ENCODE data around the gene TCN1.
"Not testable (repeated sequence)": the region's sequence is repeated elsewhere in the genome, so short reads cannot be mapped to it uniquely, and the experiment has no call there.

TCN1 gene, protein sequence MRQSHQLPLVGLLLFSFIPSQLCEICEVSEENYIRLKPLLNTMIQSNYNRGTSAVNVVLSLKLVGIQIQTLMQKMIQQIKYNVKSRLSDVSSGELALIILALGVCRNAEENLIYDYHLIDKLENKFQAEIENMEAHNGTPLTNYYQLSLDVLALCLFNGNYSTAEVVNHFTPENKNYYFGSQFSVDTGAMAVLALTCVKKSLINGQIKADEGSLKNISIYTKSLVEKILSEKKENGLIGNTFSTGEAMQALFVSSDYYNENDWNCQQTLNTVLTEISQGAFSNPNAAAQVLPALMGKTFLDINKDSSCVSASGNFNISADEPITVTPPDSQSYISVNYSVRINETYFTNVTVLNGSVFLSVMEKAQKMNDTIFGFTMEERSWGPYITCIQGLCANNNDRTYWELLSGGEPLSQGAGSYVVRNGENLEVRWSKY

DNA sequence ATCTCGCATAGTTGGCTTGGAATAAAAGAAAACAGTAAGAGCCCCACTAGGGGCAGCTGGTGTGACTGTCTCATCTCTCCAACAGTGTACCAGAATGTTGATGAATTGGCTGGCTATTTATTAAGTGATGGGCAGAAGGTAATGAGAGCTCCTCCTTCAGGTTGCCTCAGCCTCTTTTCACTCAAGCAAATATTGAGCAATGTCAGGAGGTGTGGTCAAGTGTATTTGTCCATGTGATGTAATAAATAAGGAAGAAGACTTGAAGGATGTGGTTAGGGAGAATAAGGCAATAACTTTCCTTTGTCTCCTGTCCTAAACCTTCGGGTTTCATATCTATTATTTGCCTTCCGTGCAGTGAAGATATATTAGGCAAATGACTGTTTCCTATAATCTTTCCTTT lies at the start of gene TCN1:
TSS of gene TCN1 (minus strand) at position 91 of the 400 bp plus-strand sequence. CDS start at position 74, 17 bp downstream.
- no peaks in the 10 kb centered on the region for H3K4me1 Mint-ChIP-seq
- H3K36me3 Mint-ChIP-seq = peaks cover under 1% of the 10 kb centered on the region
- peaks cover 11% of the 10 kb centered on the region for H3K9me3 Mint-ChIP-seq
- peaks cover 8% of the 10 kb centered on the region for H3K27me3 Mint-ChIP-seq
- no peak within 1 kb of the TSS for H3K4me3 Mint-ChIP-seq
- no peak within 1 kb of the TSS for H3K27ac Mint-ChIP-seq
- DNase-seq (ENCODE audit: low spot score in 2 of 2) (no peak), ATAC-seq (ENCODE audit: low read depth) (no peak)

DNA sequence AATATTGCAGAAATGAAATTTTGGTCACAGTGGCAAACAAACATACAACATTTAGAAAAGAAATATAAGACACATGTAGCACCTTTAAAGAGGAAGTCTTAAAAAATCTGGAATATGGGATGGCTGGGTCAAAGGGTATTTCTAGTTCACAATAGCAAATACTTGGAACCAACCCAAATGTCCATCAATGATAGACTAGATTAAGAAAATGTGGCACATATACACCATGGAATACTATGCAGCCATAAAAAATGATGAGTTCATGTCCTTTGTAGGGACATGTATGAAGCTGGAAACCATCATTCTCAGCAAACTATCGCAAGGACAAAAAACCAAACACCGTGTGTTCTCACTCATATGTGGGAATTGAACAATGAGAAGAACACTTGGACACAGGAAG lies 37.3 kb upstream of the TCN1 start:
- H3K27me3 Mint-ChIP-seq; H3K27ac Mint-ChIP-seq; DNase-seq (ENCODE audit: low spot score in 2 of 2); H3K9me3 Mint-ChIP-seq; H3K4me3 Mint-ChIP-seq; H3K4me1 Mint-ChIP-seq; H3K36me3 Mint-ChIP-seq; ATAC-seq (ENCODE audit: low read depth): not testable (repeated sequence)

DNA sequence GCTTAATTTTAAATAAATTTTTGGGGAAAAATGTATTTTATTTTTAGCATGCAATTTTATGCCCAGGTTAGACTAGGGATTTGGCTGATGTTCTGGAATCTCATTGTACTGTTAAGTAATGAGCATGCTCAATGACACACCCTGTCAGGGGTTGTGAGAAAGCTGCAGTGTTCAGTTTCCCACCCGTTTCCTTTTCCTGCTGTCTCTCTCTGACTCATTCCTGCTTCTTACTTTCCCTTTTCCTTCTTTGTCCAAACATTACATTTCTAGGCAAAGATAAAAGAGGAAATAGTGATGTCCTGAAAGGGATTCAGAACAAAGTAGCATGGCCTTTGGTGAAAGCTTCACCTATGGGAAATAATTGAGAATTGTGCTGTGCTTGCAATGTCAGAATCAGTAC lies 35.0 kb upstream of the TCN1 start:
- Mint-ChIP-seq H3K27me3 (peaks cover 2% of the 10 kb centered on the region), H3K27ac (no peak overlapping the region), H3K36me3 (no peaks in the 10 kb centered on the region), H3K4me3 (no peak overlapping the region), H3K9me3 (peaks cover 4% of the 10 kb centered on the region), H3K4me1 (no peaks in the 10 kb centered on the region)
- ATAC-seq (ENCODE audit: low read depth) = no peak
- no peak for DNase-seq (ENCODE audit: low spot score in 2 of 2)

DNA sequence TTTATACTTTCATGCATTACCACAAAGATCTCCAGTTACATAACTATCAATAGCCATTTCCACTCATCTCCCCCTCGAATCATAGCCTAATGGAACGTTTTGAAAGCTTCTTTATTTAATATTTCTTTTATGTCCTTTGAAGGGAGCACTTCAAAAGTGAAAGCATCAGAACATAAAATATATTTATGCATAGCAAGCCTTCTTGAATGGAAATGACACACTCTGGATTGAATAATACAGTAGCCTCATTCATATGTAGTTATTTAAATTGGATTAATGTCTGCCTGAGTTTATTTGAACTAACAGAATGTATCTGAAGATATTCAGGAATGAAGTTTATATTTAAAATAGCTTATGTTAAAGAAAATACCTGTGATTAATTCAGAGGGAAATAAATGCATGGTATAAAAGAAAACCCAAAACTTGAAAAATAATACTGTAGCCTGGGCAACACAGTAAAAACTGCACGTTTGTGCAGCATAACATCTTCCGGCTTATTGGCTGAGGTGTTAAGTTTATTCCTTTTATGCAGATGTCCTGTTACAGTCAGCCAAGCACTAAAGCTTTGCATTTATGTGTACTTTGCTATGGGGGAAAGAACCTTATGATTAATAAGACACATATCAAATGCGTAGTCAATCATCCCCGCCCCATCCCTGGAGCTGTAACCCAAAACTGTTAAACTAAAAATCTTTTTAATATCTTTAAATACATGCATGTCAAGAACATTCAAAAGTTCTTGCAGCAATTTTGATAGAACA lies 34.3 kb upstream of the TCN1 start:
- ATAC-seq (ENCODE audit: low read depth) = no peak
- H3K27ac Mint-ChIP-seq = no peak overlapping the region
- no peak for DNase-seq (ENCODE audit: low spot score in 2 of 2)

DNA sequence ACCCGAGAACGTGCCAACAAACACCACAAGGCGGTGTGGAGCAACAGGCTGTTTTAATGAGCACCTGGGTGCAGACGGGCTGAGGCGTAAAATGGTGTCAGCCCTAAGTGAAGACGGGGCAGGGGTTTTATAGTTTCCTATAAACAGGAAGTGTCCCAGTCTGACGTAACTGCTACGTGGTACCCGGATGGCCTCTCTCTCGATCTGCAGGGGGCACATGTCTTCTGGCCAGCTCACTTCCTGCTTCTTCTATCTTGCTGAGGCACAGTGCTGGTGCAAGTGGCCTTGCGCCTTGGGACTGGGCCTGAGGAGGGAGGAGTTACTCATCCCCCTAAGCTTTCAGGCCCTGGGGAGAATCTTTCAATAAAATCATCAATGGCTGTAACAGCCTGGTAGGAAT lies 33.2 kb upstream of the TCN1 start:
- peaks cover 4% of the 10 kb centered on the region for H3K27me3 Mint-ChIP-seq
- H3K36me3 Mint-ChIP-seq = no peaks in the 10 kb centered on the region
- DNase-seq (ENCODE audit: low spot score in 2 of 2) = no peak
- no peak for ATAC-seq (ENCODE audit: low read depth)
- no peak overlapping the region for H3K4me3 Mint-ChIP-seq
- H3K4me1 Mint-ChIP-seq = no peaks in the 10 kb centered on the region
- H3K9me3 Mint-ChIP-seq = no peaks in the 10 kb centered on the region
- H3K27ac Mint-ChIP-seq = no peak overlapping the region

More for the DNA sequence above, 34.3 kb upstream of the TCN1 start:
- H3K4me1 Mint-ChIP-seq = no peaks in the 10 kb centered on the region
- no peak overlapping the region for H3K4me3 Mint-ChIP-seq
- H3K9me3 Mint-ChIP-seq = peaks cover 2% of the 10 kb centered on the region
- peaks cover 2% of the 10 kb centered on the region for H3K27me3 Mint-ChIP-seq
- no peaks in the 10 kb centered on the region for H3K36me3 Mint-ChIP-seq

DNA sequence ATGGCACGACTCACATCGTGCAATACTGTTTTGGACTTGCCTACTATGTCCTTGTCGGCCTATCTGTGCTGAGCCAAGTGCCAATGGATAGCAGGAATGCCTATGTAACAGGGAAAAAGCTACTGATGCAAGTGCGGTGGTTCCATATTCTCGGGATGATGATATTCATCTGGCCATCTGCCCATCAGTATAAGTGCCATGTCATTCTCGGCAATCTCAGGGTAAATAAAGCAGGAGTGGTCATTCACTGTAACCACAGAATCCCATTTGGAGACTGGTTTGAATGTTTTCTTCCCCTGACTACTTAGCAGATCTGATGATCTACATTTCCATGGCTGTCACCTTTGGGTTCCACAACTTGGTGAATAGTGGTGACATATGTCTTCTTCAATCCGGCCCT lies 32.4 kb upstream of the TCN1 start:
- ATAC-seq (ENCODE audit: low read depth) = no peak
- H3K4me1 Mint-ChIP-seq = no peaks in the 10 kb centered on the region
- no peaks in the 10 kb centered on the region for H3K36me3 Mint-ChIP-seq

DNA sequence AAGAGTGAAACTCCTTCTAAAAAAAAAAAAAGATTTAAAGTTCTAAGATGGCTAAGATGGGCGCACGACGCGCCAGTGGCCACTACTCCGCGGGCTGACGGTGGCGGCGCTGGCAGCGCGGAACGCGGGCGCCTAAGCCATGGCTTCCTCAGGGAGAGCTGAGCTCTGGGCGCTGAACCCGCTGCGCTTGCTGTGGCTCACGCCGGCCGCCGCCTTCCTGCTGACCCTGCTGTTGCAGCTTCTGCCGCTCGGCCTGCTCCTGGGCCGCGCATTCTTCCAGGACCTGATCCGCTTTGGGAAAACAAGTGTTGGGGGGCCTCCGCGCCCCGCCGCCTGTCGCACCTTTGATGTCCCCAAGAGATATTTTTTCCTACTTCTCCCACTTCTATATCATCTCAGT lies 31.8 kb upstream of the TCN1 start:
- Mint-ChIP-seq H3K4me3 (no peak overlapping the region), H3K27ac (no peak overlapping the region), H3K36me3 (no peaks in the 10 kb centered on the region), H3K9me3 (no peaks in the 10 kb centered on the region), H3K4me1 (no peaks in the 10 kb centered on the region), H3K27me3 (peaks cover 4% of the 10 kb centered on the region)
- ATAC-seq (ENCODE audit: low read depth) (no peak), DNase-seq (ENCODE audit: low spot score in 2 of 2) (no peak)

More for the DNA sequence above, 32.4 kb upstream of the TCN1 start:
- H3K9me3 Mint-ChIP-seq = no peaks in the 10 kb centered on the region
- H3K27me3 Mint-ChIP-seq = peaks cover 4% of the 10 kb centered on the region
- H3K4me3 Mint-ChIP-seq = no peak overlapping the region
- no peak for DNase-seq (ENCODE audit: low spot score in 2 of 2)
- H3K27ac Mint-ChIP-seq = no peak overlapping the region

DNA sequence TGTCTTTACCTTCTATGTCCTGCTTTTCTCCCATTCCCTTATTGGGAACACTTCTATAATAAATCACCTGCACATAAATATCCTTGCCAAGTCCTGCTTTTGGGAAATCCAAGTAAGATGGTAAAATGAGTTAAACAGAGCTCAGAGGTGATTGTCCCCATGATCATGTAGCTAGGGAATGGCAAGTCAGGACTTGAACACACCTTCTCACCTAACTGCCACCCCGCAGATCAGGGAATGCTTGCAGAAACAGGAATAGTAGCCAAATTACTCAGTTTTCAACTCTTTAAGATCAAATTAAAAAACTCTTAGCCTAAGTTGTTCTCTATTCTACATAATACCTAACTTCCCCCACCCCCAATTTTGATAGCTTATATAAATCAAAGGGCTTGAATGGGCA lies 28.3 kb upstream of the TCN1 start:
- Mint-ChIP-seq H3K27me3 (peaks cover 7% of the 10 kb centered on the region), H3K36me3 (no peaks in the 10 kb centered on the region), H3K9me3 (peaks cover 10% of the 10 kb centered on the region), H3K4me3 (no peak overlapping the region), H3K4me1 (no peaks in the 10 kb centered on the region), H3K27ac (no peak overlapping the region)
- no peak for ATAC-seq (ENCODE audit: low read depth)
- DNase-seq (ENCODE audit: low spot score in 2 of 2) = no peak

DNA sequence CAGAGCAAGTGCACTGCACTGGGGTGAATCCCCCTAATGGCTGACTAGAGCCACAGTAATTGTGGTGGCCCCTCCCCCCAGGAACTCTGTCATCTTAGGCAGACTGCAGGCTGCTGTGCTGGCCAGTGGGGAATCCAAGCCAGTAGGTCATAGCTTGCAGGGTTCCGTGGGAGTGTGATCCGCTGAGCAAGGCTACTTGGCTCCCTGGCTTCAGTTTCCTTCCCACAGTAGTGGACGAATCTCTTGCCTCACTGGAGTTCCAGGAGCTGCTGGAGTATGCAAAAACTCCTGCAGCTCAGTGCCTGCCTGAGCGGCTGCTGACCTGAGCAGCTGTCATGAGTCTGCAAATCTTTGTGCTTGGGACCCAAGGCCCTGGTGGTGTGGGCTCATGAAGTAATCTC lies 25.5 kb upstream of the TCN1 start:
- DNase-seq (ENCODE audit: low spot score in 2 of 2) = no peak
- Mint-ChIP-seq H3K27me3 (peaks cover 7% of the 10 kb centered on the region), H3K4me3 (no peak overlapping the region), H3K9me3 (peaks cover 25% of the 10 kb centered on the region), H3K27ac (no peak overlapping the region), H3K36me3 (peaks cover 2% of the 10 kb centered on the region), H3K4me1 (no peaks in the 10 kb centered on the region)
- ATAC-seq (ENCODE audit: low read depth) = no peak

DNA sequence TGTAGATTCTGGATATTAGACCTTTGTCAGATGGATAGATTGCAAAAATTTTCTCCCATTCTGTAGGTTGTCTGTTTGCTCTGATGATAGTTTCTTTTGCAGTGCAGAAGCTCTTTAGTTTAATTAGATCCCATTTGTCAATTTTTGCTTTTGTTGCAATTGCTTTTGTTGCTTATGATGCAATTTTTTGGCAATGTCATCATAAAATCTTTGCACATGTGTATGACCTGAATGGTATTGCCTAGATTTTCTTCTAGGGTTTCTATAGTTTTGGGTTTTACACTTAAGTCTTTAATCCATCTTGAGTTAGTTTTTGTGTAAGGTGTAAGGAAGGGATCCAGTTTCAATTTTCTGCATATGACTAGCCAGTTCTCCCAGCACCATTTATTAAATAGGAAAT lies 20.9 kb upstream of the TCN1 start:
- not testable (repeated sequence) for DNase-seq (ENCODE audit: low spot score in 2 of 2); H3K4me1 Mint-ChIP-seq; H3K36me3 Mint-ChIP-seq; H3K27ac Mint-ChIP-seq; ATAC-seq (ENCODE audit: low read depth); H3K4me3 Mint-ChIP-seq; H3K27me3 Mint-ChIP-seq
- H3K9me3 Mint-ChIP-seq = peaks cover 28% of the 10 kb centered on the region

DNA sequence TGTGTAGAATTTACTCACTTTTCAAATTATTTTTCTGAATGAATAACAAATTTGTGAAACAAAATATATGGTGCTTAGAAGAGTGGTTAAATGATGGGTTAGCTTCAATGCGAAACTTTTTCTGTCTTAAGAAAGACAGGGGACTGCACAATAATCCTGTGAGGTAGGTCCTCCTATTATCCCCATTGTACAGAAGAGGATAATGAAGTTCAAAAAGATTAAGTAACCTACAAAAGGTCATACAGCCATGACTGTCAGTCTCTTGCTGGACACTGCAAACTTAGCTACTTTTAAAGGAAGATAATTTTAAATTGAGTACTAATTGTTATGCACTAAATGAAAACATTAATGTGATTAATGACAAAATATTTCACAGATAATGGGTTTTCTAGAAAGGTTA lies 17.3 kb upstream of the TCN1 start:
- Mint-ChIP-seq H3K4me3 (no peak overlapping the region), H3K4me1 (no peaks in the 10 kb centered on the region), H3K27me3 (peaks cover 11% of the 10 kb centered on the region), H3K36me3 (peaks cover 2% of the 10 kb centered on the region), H3K27ac (no peak overlapping the region), H3K9me3 (peaks cover 8% of the 10 kb centered on the region)
- ATAC-seq (ENCODE audit: low read depth) = no peak
- no peak for DNase-seq (ENCODE audit: low spot score in 2 of 2)

DNA sequence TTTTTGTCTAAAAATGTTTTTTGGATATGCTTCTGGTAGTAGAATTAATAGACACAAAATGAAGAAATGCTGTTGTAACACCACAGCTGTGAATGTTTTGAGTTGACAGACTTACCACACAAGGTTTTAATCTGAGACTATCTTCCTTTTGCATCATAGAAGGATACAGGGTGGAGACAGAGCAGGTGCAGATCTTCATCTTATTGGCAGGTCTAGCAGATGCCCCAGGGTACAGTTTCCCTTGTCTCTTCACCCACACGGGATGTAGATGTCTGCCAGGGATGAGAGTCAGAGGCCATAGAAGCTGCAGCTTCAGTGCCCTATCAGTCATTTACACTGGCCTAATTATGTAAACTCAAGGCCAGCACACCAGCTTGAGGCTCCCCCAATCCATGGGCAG lies 13.3 kb upstream of the TCN1 start:
- Mint-ChIP-seq H3K27ac (no peak overlapping the region), H3K4me1 (no peaks in the 10 kb centered on the region), H3K9me3 (no peaks in the 10 kb centered on the region), H3K4me3 (no peak overlapping the region), H3K27me3 (peaks cover 15% of the 10 kb centered on the region), H3K36me3 (no peaks in the 10 kb centered on the region)
- ATAC-seq (ENCODE audit: low read depth) (no peak), DNase-seq (ENCODE audit: low spot score in 2 of 2) (no peak)

DNA sequence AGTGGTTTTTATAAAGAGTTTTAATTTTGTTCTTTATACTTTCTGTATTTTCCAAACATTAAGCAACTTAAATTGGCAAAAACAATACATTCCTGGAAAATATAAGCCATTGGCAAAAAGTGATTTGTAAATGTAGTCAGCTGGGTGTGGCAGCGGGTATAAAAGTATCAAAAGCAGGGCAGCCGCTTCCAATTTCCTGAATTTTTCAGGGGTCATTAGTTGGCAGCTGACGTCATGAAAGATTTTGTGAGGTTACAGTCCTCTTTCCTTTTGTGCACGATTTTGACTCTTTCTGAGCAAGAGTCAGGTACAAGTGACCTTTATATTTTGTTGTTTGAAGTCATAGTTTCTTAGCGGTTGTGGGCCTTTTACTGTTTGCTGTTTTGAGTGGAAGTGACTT lies 12.3 kb upstream of the TCN1 start, which contains the start of gene OOSP3:
TSS of gene OOSP3 (plus strand) at position 208 of the 400 bp plus-strand sequence. CDS start at position 235, 27 bp downstream.
- no peak for ATAC-seq (ENCODE audit: low read depth)
- DNase-seq (ENCODE audit: low spot score in 2 of 2) = no peak
- Mint-ChIP-seq H3K27me3 (peaks cover 15% of the 10 kb centered on the region), H3K27ac (no peak within 1 kb of the TSS), H3K4me3 (no peak within 1 kb of the TSS), H3K36me3 (no peaks in the 10 kb centered on the region), H3K9me3 (no peaks in the 10 kb centered on the region), H3K4me1 (no peaks in the 10 kb centered on the region)

DNA sequence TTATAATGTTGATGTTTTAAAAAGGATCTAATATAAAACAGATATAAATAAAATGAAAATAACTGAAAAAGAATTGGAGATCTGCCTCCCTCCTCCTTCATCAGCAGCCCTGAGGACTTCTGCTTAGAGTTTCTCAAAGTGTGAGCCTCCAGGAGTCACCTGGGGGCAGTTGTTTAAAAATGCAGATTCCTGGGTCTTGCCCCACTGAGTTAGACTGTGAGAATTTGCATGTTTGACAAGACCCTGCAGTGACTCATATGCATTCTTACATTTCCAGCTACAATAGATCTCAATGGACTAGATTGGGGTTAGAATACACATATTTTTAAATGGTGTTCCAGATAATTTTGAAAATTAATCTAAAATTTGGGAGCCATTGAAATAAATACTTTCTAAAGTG lies 11.5 kb upstream of the TCN1 start:
- H3K27me3 Mint-ChIP-seq = peaks cover 15% of the 10 kb centered on the region
- H3K9me3 Mint-ChIP-seq = no peaks in the 10 kb centered on the region
- no peak overlapping the region for H3K4me3 Mint-ChIP-seq
- no peaks in the 10 kb centered on the region for H3K36me3 Mint-ChIP-seq
- ATAC-seq (ENCODE audit: low read depth) (no peak), DNase-seq (ENCODE audit: low spot score in 2 of 2) (no peak)
- no peak overlapping the region for H3K27ac Mint-ChIP-seq
- no peaks in the 10 kb centered on the region for H3K4me1 Mint-ChIP-seq

All from memory B cell (primary cell).